Endothelial cell of umbilical vein (primary cell): ENCODE data around the gene CCDC6. TPM values are rescaled to one million over a fixed set of nuclear protein-coding genes. Genes with fewer than 3 reads are reported as not detected.

Source experiments
- BruUV-seq: library from RNA; stranded (reverse); fragments of 400-500 nt; replicated peaks from 2 replicates; lab custom pipeline; 2021; lab: Mats Ljungman, UMichigan
- CTCF ChIA-PET: fragments of 300-600, 350-600 bp; sonication (Branson Sonifier 250); formaldehyde crosslinking; loops from one replicate; lab custom pipeline; 2021; ENCODE audit warnings: antibody characterized with exemption, inconsistent platforms; lab: Charles Lee
- POLR2A ChIA-PET: fragments of 300-600, 350-600 bp; sonication (Branson Sonifier 250); formaldehyde crosslinking; loops from one replicate; lab custom pipeline; 2021; ENCODE audit warnings: antibody characterized with exemption, inconsistent platforms; lab: Charles Lee
- DNase-seq: peaks from one replicate; pipeline ENCODE4 v3.0.0-alpha.2; 2011; ENCODE audit warnings: low read depth, low spot score
- FAIRE-seq: peaks from 2 replicates; lab custom pipeline; 2011; peaks lifted over from hg19 to GRCh38; lab: Jason Lieb, UNC
- H2AFZ ChIP-seq: 2 replicates; pipeline ENCODE4 v1.6.0; 2012; ENCODE audit warnings: low read depth, low read length, control low read depth, inconsistent platforms
- H3K27ac ChIP-seq: 2 replicates; pipeline ENCODE4 v1.5.1; 2011; ENCODE audit warnings: low read depth, mild to moderate bottlenecking, control low read depth, low read length, moderate library complexity; ENCODE audit not compliant: insufficient read depth
- H3K27me3 ChIP-seq, 2 experiments: 2 replicates each; pipeline versions ENCODE4 v1.6.0 to v1.6.1; 2011; ENCODE audit warnings: low read length in 2 of 2, mixed read lengths in 1 of 2; ENCODE audit not compliant: control insufficient read depth in 2 of 2, insufficient read depth in 2 of 2
- H3K36me3 ChIP-seq, 2 experiments: 2 replicates in 1 of 2; 3 replicates in 1 of 2; pipeline ENCODE4 v1.5.1; 2011; ENCODE audit warnings: low read length in 2 of 2, mild to moderate bottlenecking in 1 of 2, moderate library complexity in 1 of 2; ENCODE audit not compliant: control insufficient read depth in 2 of 2, insufficient read depth in 2 of 2; ENCODE audit errors: extremely low read depth in 1 of 2
- H3K4me1 ChIP-seq: 3 replicates; pipeline ENCODE4 v1.5.1; 2011; ENCODE audit warnings: mild to moderate bottlenecking, low read length; ENCODE audit not compliant: control insufficient read depth, insufficient read depth; ENCODE audit errors: extremely low read depth
- H3K4me2 ChIP-seq: 2 replicates; pipeline ENCODE4 v1.6.1; 2011; ENCODE audit warnings: low read length, control low read depth, mixed read lengths; ENCODE audit not compliant: insufficient read depth
- H3K4me3 ChIP-seq, 3 experiments: fragments of 200-600 bp in 1 of 3; sonication (generic), shearing (Covaris generic) in 1 of 3; replicated peaks in 1 of 3; 2 replicates each; pipeline ENCODE4 v1.5.1; 2011 to 2016; ENCODE audit warnings: control low read depth in 3 of 3, low read length in 3 of 3, mild to moderate bottlenecking in 2 of 3, inconsistent platforms in 1 of 3, low read depth in 1 of 3, moderate library complexity in 1 of 3; ENCODE audit not compliant: insufficient read depth in 1 of 3
- H3K79me2 ChIP-seq: 2 replicates; pipeline ENCODE4 v1.6.0; 2012; ENCODE audit warnings: low read length, inconsistent platforms; ENCODE audit not compliant: control insufficient read depth, insufficient read depth
- H3K9ac ChIP-seq: replicated peaks from 2 replicates; pipeline ENCODE3; 2011; ENCODE audit warnings: low read length, control low read depth; ENCODE audit not compliant: insufficient read depth; ENCODE audit errors: extremely low read depth
- H3K9me1 ChIP-seq: replicated peaks from 3 replicates; pipeline ENCODE4 v1.6.0; 2011; ENCODE audit warnings: mild to moderate bottlenecking, low read length; ENCODE audit not compliant: control insufficient read depth, insufficient read depth; ENCODE audit errors: extremely low read depth
- H3K9me3 ChIP-seq: replicated peaks from 2 replicates; pipeline ENCODE4 v1.5.1; 2012; ENCODE audit warnings: low read length, inconsistent platforms; ENCODE audit not compliant: control insufficient read depth, insufficient read depth
- H4K20me1 ChIP-seq: replicated peaks from 2 replicates; pipeline ENCODE3; 2011; ENCODE audit warnings: mild to moderate bottlenecking, low read length; ENCODE audit not compliant: control insufficient read depth, insufficient read depth; ENCODE audit errors: extremely low read depth
- CTCF ChIP-seq, 2 donors: IDR thresholded peaks; 1 replicate in 1 of 2; 2 replicates in 1 of 2; pipeline ENCODE4 v1.5.1; 2011; ENCODE audit warnings: low read length in 2 of 2, mild to moderate bottlenecking in 2 of 2, moderate library complexity in 2 of 2, control low read depth in 1 of 2, inconsistent platforms in 1 of 2, low read depth in 1 of 2; ENCODE audit not compliant: insufficient read depth in 1 of 2; ENCODE audit errors: extremely low read depth in 1 of 2
- EZH2 ChIP-seq: IDR thresholded peaks from 2 replicates; pipeline ENCODE4 v1.6.1; 2012; ENCODE audit warnings: borderline replicate concordance, low read depth, mild to moderate bottlenecking, moderate library complexity, low read length, inconsistent platforms; ENCODE audit not compliant: severe bottlenecking
- FOS ChIP-seq: IDR thresholded peaks from 2 replicates; pipeline ENCODE4 v1.6.1; 2011; ENCODE audit warnings: mild to moderate bottlenecking, low read length, moderate library complexity, borderline replicate concordance; ENCODE audit not compliant: insufficient read depth
- GATA2 ChIP-seq: IDR thresholded peaks from 2 replicates; pipeline ENCODE4 v1.7.0; 2011; ENCODE audit warnings: low read depth, mild to moderate bottlenecking, moderate library complexity, mixed read lengths, low read length; ENCODE audit not compliant: insufficient read length, insufficient read depth
- JUN ChIP-seq: IDR thresholded peaks from 2 replicates; pipeline ENCODE4 v1.6.1; 2011; ENCODE audit warnings: borderline replicate concordance, low read depth; ENCODE audit not compliant: insufficient read length, insufficient read depth
- MAX ChIP-seq: IDR thresholded peaks from 2 replicates; pipeline ENCODE4 v1.6.1; 2011; ENCODE audit not compliant: insufficient read depth, insufficient read length
- MYC ChIP-seq: IDR thresholded peaks from one replicate; pipeline ENCODE4 v1.6.1; 2011; ENCODE audit warnings: mild to moderate bottlenecking, low read depth, low read length
- POLR2A ChIP-seq: IDR thresholded peaks from 2 replicates; pipeline ENCODE4 v1.6.1; 2012; ENCODE audit warnings: low read depth, mild to moderate bottlenecking, control low read depth, low read length
- POLR2AphosphoS5 ChIP-seq: IDR thresholded peaks from 2 replicates; pipeline ENCODE4 v1.6.1; 2012; ENCODE audit warnings: low read depth, mild to moderate bottlenecking, control low read depth, low read length, moderate library complexity; ENCODE audit not compliant: insufficient read depth
- dilution Hi-C: fragments of 300-500 bp; cut with MboI; formaldehyde crosslinking; loops from one replicate; pipeline ENCODE4 v1.15.0; 2019; ENCODE audit warnings: low sequenced_read_pairs; ENCODE audit not compliant: extremely low pct_ligation_motif_present
- intact Hi-C: fragments of 100-400 bp; cut with micrococcal nuclease; formaldehyde crosslinking; loops from one replicate; pipeline ENCODE4 v1.10.0; 2022
- polyA plus RNA-seq, 4 experiments: library from polyadenylated mRNA; depleted of rRNA in 3 of 4; stranded (reverse) in 3 of 4; unstranded in 1 of 4; fragments of >200 nt; gene quantifications; 2 replicates each; pipeline versions ENCODE4 v1.2.1 to v1.2.3, GENCODE V29; 2011 to 2012; ENCODE audit warnings: missing spikeins in 1 of 4
- total RNA-seq: library from RNA; stranded (reverse); gene quantifications from 2 replicates; pipeline ENCODE4 v1.2.3, GENCODE V29; 2021

The CCDC6 gene
- total and polyA plus RNA-seq, 2 donors (not counting 3 experiments of a cell fraction or from before 2014, with no cell fraction given) = 16.8 to 36.8 TPM

GRCh38 chr10:59879363-59879913, 26.9 kb downstream of the CCDC6 start:
- Histone ChIP-seq H3K36me3 (no peaks in the 10 kb centered on the region), H3K4me2 (no peak overlapping the region), H3K27me3 (no peaks in the 10 kb centered on the region), H3K27ac (no peak overlapping the region), H3K4me1 (peaks cover 5% of the 10 kb centered on the region), H4K20me1 (peaks cover 4% of the 10 kb centered on the region), H3K9me1 (no peaks in the 10 kb centered on the region), H3K9ac (no peak overlapping the region), H3K79me2 (peaks cover 66% of the 10 kb centered on the region), H3K4me3 (no peak overlapping the region), H2AFZ (no peak overlapping the region), H3K9me3 (no peaks in the 10 kb centered on the region)
- no TSS peak for BruUV-seq
- ChIA-PET POLR2A (no interaction called here), CTCF (interaction anchor here (0.8 kb wide), 1 partner anchor 26 kb away, joined by 3 read pairs; no protein-coding TSS in a partner anchor)
- TF ChIP-seq GATA2 (no peak), POLR2AphosphoS5 (no peak), CTCF (IDR thresholded peaks at IDR 0.05; ENCODE audit: extremely low read depth in 1 of 2, insufficient read depth in 1 of 2, low read depth in 1 of 2, low read length in 2 of 2) (no peak), MAX (no peak), MYC (no peak), EZH2 (no peak), JUN (no peak), POLR2A (no peak), FOS (no peak)
- dilution Hi-C loops (no loop called here), intact Hi-C loops (no loop called here)
- FAIRE-seq (no peak), DNase-seq (no peak)
